Eye (tissue), 1 donor: ENCODE measurements around the gene FIGNL1.

Source experiments
- DNase-seq: peaks from one replicate; pipeline ENCODE4 v3.0.0-alpha.2; 2015

FIGNL1 gene

DNA sequence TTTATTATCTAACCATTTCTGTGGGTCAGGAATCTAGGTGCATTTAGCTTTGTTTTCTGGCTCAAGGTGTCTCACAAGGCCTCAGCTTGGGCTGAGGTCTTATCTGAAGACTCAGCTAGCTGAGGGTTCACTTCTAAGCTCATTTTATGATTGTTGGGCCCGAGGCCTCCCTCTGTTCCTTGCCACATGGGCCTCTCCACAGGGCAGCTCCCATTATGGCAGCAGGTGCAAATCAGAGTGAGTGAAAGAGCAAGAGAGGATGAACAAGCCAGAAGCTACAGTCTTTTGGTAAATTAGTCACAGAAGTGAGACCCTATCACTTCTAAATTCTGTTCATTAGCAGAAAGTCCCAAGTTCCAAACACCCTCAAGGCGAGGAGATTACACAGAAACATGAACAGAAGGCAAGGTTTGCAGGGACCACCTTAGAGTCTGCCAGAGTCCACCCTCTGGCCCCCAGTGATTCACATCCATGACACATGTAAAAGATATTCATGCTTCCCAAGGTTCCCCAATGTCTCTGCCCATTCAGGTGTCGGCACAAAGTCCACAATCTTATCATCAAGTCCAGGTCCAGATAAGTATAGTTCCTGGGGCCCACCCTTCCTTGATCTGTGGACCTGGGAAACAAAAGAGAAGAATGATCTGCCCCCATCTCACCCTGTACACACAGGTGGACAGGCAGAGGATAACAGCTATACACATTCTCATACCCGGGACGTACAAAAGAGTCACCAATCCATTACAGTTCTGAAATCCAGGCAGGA is 23.7 kb downstream of the FIGNL1 start:
- DNase-seq, result no peak

DNA sequence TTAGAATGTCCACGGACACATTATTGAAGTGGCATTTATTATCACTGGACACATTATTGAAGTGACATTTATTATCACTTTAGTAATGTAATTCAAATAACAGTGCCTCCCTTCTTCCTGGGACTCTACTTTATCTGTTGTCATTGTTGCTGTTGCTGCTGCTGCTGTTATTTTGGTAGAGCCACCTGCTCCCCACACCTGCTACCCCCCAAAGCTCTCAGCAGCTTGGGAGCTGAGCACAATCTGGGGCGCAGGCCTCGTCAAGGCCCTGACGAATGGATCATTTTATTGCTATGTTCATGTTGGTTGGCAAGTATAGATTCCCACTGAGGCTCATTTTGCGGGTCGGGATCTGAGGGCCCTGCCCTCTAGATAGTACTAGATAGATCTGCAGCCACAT is 24.8 kb downstream of the FIGNL1 start:
- DNase-seq, result no peak

DNA sequence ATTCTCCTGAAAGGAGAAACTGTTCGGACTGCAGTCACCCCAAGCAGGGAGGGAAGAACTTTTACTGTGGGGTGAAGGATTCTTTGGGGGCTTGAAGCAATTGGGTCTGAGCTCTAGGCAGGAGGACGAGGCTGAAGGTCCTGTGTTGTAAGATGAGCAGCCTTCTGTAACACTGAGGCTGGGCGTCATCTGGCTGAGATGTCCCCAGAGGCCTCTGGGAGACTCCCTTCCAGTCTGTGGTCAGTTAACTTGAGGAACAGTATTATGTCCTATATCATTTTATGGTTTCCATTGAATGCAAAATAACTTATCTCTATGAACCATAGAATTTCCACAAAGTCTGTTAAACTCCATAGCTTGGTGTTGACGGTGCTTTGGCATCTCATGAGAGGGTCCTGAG is 26.3 kb downstream of the FIGNL1 start:
- DNase-seq, result no peak

DNA sequence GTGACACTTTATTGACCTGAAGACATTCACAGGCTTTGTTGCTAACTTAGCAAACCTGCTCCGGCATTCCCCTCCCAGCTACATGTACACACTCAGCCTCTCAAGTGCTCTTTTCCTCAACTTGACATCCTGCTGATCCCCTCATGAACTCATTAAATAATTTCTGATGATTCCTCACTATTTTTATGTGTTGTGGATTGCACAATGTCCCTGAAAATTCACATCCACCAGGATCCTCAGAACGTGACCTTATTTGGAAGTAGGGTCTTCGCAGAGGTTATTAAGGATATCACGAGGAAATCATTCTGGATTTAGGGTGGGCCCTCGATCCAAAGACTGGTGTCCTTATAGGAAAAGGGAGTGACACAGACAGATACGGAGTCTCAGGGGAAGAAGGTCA is 27.3 kb downstream of the FIGNL1 start:
- DNase-seq, result no peak

DNA sequence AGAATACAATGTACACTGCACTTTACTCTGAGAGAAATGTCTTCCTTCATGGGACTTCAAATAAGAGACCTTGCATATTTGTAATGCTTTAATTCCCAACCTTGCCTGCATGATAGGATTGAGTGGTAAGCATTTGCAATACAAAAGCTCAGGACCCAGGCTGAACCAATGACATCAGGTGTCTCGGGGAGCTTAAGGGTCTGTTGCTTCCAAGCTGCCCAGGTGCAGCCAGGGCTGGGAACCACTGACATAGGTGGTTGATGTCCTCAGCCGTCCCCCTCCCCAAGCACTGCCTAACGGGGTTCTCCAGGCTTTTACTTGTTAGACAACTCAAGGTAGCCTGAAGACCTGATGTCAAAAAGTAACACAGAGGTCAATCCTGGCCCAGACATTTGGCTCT is 29.1 kb downstream of the FIGNL1 start:
- no peak for DNase-seq

DNA sequence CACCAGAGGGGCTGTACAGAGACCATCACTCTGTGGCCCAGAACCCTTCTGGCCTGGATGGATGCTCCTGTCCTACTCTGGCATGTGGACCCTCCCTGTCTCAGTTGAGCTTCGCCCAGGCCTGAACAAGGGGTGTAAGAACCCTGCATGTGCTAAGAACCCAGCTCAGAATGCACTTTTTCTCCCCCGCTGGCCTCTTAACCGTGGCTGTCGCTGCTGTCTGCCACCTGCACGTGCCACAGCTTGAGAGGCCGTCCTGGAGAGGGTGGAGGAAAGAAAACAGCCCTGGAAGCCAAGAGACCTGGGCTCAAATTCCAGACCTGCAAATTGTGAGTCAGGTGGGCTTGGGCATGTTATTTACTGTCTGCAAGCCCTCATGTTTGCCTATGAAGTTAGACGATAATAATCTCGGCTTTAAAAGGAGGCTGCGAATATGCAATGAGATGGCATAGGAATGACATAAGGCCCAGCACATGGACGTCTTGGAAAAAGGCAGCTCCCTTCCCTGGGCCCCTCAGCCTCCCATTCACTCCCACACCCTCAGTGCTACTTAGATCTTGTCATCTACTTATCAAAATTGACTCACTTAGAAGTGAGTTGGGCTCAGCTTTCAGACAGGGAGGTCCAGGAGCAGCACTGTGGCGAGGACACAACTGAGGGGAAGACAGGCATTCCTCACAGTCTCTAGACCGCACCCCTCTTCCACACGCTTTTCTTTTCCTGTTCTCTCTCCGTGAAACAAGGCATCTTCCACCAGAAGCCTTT is 31.4 kb downstream of the FIGNL1 start:
- DNase-seq, result peak; percentile 5

DNA sequence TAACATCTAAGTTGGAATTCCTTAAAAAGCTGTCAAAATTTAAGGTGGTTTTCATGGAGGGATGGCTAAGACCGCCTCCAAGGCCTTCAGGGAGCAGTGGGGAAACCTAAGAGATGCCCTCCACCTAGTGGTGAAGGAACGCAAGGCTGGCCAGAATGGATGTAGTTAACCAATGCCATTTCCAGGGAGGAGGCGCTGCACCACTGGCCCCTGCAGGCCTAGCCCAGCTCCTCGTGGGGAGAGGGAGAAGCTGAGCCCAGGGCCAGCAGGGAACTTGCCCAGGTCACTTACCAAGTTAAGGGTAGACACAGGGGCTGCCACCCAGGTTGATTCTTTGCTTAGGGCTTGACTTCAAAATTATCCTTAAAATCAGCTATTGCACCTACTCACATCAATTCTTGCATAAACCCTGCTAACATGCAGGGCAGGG is 32.0 kb downstream of the FIGNL1 start:
- DNase-seq, result peak; percentile 88

DNA sequence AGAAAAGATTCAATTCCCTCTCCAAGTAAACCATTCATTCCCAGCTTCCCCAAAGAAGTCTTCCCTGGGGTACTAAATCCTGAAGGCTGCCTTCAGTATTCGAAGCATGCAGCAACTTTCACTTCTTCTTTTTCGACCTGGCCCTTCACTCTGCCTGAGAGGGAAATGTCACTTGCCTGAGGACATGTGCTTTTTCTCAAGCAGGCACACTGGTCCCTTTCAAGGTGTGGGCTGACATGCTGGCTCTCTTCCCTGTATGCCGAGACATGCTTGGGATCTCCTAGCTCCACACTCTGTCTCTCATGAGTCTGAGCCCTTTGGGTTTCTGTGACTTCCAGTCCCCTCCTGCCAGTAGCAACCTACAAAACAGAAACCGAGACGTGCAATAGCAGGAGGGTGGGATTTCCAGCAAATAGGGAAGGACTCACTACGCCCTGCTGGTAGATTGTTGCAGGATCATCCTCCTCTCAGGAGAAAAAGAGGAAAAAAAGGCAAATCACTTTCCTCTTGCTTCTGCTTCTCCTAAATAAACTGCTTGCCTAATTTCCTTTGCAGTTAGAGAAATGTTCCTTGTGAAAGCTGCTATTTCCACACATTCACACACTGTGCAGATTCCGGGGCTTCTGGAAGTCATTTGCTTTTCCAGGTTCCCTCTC is 33.5 kb downstream of the FIGNL1 start:
- DNase-seq, result no peak

DNA sequence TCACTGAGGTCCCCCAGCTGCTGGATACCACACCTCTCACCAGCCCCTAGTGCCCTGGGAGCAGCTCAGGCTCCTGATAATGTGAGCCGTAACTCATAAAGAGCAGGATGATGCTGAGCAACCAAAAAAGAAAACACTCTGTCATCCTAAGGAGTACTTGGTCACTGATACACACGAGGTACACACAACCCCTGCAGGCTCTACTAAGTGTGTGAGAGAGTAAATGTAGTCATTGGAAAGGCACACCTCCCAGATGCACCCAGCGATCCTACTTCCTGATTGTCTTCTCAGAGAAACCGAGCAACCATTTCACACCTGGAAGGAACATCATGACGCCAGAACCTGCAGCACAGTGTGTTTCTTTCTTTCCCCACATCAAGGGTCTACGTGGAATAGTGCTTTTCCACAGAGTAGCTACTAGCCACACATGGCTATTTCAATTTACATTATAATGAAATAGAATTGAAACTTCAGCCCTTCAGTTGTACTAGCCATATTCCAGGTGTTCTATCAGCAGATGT is 34.2 kb downstream of the FIGNL1 start:
- no peak for DNase-seq

DNA sequence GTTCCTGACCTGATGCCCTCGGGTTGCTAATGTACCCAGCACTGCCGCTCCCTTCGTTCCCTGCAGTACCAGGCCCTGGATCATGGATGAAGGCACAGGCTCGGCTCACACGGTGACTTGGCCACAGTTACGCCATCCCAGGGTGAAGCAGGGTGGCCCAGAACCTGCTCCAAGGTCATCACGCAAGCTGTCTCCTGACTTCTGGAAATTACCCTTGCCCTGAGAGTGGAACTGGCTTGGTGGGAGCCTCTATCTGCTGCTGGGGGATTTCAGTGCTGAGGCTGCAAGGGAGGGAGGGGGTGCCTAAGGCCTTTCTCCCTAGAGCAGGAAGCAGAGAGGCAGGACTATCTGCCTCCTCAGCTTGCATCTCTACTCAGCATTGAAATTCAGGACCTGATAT is 36.6 kb downstream of the FIGNL1 start:
- DNase-seq, result no peak

DNA sequence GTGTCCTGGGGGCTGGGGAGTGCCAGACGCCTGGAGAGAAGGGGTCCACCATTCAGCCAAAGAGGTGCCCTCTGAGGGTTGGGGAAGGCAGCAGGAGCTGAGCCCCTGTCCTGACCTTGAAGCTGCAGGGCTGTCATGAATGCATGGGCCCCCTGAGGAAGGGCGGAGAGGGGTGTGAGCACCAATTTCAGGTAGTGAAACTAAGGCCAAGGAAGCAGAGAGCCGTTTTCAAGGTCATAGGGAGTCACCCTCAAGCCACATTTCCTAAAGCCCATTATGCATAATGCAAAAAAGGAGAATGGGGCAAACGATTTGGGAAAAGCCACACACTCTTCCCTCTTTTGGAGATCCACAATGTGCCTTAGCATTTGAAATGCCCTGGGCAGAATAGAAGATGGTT is 37.2 kb downstream of the FIGNL1 start:
- DNase-seq, result no peak

DNA sequence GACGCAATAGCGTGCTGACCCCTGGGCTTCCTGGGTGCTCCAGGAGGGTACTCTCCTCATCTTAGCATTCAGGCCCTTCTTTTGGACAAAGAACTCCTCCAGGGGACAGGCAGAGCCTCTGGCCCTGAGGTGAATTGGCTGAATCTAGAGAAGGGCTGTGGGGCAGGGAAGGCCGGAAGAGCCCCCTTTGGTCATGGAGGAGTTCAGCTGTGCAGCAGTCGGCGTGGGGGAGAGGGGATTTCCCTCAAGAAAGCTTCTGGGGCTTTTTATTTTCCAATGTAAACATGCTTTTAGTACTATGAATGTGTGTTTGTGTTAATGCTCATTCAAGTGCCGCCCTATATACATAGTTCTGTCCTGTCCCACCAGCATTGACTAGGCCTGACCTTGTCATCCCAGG is 38.8 kb downstream of the FIGNL1 start:
- DNase-seq, result no peak

DNA sequence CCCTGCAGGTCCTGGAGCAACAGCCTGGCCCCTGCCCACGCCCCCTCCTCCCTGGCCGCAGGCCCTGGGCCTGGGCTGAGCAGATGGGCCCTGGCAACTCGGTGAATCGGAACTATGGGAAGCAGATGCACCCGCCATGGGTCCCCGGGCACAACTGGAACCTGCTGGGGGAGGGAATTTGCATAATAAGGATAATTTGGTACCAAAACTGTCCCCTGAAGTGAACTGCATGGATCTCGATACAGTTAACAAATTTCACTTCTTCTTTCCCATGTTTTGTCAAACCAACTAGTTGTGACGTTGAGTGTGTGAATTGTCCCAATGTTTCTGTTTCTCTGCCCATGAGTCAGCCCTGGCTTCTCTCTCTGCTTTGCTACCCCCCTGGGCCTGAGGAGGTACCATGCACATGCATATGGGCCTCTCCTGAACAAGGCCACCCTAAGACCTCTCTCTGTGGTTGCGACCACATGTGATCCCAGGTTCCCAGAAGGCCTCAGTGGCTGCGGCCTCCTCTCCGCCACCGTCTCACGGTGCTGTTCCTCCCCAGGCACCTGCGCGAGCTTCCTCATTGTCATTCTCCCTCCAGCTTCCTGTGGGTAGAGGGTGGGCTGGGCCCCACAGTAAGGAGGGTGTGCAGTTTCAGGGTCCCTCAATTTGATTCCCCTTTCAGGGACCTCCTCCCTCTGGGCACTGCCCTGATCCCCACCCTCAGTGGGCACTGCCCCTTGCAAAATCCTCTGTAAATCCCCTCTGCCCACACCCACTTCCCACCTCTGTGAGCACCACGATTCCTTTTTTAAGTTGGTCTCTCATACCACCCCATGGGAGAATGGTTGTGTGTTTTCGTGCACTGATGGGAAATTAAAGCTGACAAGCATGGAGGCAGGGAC is 40.0 kb downstream of the FIGNL1 start:
- no peak for DNase-seq

DNA sequence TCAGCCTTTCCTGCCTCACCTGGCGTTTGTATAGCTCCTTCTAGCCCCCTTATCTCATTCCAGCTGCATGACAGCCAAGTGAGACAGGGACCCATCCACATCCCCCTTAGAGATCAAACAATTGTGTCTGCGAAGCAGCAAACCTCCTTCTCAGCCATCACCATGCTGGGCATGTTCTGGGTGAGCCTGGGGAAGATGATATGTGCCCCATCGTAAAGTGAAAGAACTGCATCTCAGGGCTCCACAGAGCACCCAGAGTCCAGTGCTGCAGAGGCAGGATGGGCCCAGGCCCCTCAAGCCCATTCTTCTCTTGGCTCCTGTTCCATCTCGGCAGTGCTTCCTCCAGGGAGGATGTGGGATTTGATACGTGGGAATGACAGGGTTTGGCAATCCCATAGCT is 43.2 kb downstream of the FIGNL1 start:
- no peak for DNase-seq

DNA sequence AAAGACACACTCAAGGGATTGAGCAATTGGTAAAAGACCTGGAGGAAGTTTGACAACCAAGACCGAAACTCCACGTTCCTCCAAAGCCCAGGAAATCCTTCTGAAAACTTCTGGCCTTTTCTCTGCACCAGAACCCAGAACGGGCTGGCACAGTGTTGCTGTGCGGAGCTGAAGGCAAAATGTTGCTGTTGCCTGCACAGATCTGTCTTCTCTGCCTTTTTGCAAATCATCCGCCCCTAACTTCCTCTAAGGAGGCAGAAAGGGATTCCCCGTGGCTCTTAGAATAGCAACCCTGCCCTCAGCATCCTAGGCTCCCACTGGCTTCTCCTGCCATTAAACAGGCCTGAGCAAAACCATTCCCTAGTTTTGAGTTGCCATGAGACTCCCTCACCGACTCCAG is 44.9 kb downstream of the FIGNL1 start:
- DNase-seq, result no peak

DNA sequence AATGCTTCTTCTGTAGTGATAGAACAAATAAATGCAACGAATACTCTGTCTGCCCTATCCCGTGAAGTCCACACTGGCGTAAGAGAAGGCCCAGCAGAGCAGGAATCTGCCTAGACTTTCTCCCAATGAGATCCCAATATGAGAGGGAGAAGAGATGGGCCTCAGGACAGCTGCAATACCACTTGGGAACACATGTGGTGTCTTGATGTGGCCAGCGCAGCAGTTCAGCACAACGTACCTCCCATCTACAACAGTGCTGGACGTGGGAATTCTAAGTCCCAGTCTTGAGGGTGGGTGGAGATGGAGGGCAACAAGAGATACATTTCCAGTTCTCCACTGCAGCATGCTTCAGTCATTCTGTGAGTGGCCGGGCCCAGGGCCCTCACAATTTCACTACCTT is 45.8 kb downstream of the FIGNL1 start:
- DNase-seq, result no peak

DNA sequence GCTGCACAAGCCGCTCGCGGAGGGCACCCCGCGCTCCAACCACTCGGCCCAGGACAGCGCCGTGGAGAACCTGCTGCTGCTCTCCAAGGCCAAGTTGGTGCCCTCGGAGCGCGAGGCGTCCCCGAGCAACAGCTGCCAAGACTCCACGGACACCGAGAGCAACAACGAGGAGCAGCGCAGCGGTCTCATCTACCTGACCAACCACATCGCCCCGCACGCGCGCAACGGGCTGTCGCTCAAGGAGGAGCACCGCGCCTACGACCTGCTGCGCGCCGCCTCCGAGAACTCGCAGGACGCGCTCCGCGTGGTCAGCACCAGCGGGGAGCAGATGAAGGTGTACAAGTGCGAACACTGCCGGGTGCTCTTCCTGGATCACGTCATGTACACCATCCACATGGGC is 50.0 kb downstream of the FIGNL1 start:
- peak; percentile 55 for DNase-seq

DNA sequence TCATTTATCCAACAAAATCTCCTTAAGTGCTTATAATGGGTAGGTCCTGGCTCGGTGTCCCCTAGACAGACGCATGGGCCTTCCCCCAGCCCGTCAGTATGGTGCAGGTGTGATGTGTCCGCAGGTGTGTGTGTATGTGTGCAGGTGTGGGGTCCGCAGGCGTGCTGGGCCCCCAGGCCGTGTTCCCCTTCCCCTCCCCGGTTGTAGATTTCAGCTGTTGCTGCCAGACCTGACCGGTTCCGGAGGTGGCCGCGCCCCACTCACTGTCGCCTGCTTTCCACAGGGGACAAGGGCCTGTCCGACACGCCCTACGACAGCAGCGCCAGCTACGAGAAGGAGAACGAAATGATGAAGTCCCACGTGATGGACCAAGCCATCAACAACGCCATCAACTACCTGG is 50.5 kb downstream of the FIGNL1 start:
- DNase-seq, result no peak

DNA sequence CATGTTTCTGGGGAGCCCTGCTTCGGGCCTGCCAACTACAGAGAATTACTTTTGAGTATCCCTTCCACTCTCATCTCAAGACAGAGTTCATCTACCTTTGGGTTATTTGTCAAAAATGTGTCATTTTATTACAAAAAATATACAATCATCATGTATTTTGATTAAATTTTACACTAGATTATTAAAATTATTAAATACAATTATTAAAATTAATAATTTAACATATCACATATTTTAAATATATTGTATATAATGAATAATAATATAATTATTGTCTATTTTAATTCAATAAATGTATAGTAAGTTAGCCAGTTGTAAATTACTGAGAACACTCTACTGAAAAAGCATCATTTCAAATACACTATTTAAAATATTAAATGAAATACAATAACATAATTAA is 50.9 kb downstream of the FIGNL1 start:
- no peak for DNase-seq

DNA sequence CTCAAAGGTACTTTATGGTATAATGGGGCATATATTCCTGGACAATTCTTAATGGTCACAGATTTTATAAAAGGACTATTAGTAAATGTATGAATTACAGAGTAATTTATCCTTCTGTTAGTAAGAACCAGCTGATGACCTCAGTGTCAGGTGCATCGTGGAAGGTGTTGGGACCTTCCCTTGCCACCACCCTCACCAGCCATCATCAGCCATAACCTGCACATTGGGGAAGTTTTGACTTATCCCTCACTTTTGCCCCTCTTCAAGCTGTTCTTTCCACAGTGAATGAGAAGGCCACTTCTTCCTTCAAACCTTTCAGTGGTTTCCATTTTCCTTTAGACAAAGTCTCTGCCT is 52.2 kb downstream of the FIGNL1 start:
- DNase-seq, result no peak

DNA sequence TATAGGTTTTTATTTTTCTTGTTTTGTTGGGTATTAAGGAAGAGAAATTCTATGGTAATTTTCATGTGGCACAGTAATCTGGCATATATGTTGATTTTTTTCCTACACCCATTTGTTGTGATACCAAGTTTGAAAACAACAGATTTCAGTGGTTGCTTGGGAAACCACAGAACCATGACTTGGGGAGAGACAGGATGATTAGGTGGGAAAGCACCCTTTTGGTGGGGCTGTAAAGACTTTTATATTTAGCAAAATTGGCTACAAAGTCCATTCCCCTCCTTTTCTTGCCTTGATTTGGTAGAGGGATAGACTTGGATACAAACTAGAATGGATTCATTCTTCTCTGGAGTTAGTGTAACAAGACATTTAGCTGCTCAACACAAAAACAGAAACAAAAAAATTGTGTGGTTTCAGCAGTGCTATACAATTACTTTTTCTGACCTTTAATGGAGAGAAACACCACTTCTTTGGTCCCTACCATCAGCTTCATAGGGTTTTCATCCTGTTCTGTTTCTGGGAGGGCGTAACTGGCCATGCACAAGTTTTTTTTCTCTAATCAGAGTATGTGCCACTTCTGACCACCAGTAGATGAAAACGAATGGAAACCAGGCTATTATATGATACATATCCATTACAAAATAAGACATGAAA is 52.7 kb downstream of the FIGNL1 start:
- DNase-seq, result no peak

DNA sequence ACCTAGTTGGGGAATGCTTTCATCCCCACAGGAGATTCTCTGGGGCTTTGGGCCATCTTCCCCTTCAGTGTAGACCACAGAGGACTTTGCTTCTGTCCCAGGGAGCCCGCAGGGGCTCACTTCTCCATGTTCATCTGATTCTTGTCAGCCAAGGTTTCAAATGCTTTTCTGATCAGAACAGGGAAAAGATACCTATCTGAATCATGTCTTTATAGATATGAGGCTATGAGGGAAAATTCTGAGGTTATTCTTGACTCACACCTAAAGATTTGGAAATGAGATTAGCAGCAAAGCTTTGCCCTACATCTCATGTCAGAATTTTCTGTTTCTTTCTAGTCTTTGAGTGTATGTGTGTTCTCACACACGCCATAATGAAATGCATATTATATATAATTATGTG is 53.3 kb downstream of the FIGNL1 start:
- no peak for DNase-seq
